IMR-90 (cell line): ENCODE measurements around the gene MPP2. TPM values are rescaled to one million over a fixed set of nuclear protein-coding genes. Genes with fewer than 3 reads are reported as not detected.

ENCODE experiments used
- ATAC-seq: fragments of 200-7000 bp; cut with Tn5 transposase; 2 replicates; pipeline ENCODE4 v1.9.1; 2020; ENCODE audit warnings: low read depth, mild to moderate bottlenecking, moderate library complexity
- BruUV-seq: library from RNA; stranded (reverse); fragments of 400-500 nt; replicated peaks from 2 replicates; lab custom pipeline; 2021; lab: Mats Ljungman, UMichigan
- CTCF ChIA-PET: fragments of 300-600 bp; formaldehyde crosslinking; extraction: SDS; loops from one replicate; lab custom pipeline; 2021; ENCODE audit warnings: antibody characterized with exemption; lab: Yijun Ruan, JAX
- POLR2A ChIA-PET: fragments of 300-600 bp; sonication (Branson Sonifier 250); formaldehyde crosslinking; loops from one replicate; lab custom pipeline; 2022; ENCODE audit warnings: antibody characterized with exemption; ENCODE audit not compliant: unreplicated experiment; lab: Charles Lee
- DNase-seq: peaks from one replicate; pipeline ENCODE4 v3.0.0; 2013
- H2AFZ ChIP-seq: replicated peaks from 2 replicates; pipeline ENCODE3; 2013; ENCODE audit warnings: low read length, mild to moderate bottlenecking; ENCODE audit not compliant: poor library complexity
- H2AK5ac ChIP-seq: 2 replicates; pipeline ENCODE4 v1.6.1; 2013; ENCODE audit warnings: low read depth, low read length, inconsistent platforms
- H2AK9ac ChIP-seq: replicated peaks from 2 replicates; pipeline ENCODE3; 2013; ENCODE audit warnings: mild to moderate bottlenecking, low read depth, low read length, moderate library complexity; ENCODE audit not compliant: poor library complexity
- H2BK120ac ChIP-seq: 2 replicates; pipeline ENCODE4 v1.6.1; 2013; ENCODE audit warnings: low read depth, low read length, inconsistent platforms
- H2BK15ac ChIP-seq: 3 replicates; pipeline ENCODE4 v1.6.1; 2013; ENCODE audit warnings: low read depth, low read length, inconsistent platforms
- H2BK20ac ChIP-seq: 2 replicates; pipeline ENCODE4 v1.6.1; 2013; ENCODE audit warnings: low read depth, mild to moderate bottlenecking, inconsistent platforms, low read length, moderate library complexity
- H2BK5ac ChIP-seq: 2 replicates; pipeline ENCODE4 v1.6.1; 2013; ENCODE audit warnings: mild to moderate bottlenecking, low read depth, low read length, inconsistent platforms; ENCODE audit not compliant: poor library complexity, severe bottlenecking
- H3K14ac ChIP-seq: replicated peaks from 2 replicates; pipeline ENCODE4 v1.6.1; 2013; ENCODE audit warnings: low read depth, low read length, inconsistent platforms
- H3K18ac ChIP-seq: 2 replicates; pipeline ENCODE4 v1.6.1; 2013; ENCODE audit warnings: low read depth, low read length, control low read depth
- H3K23ac ChIP-seq: 2 replicates; pipeline ENCODE4 v1.6.1; 2013; ENCODE audit warnings: low read depth, low read length, inconsistent platforms
- H3K27ac ChIP-seq: 2 replicates; pipeline ENCODE4 v1.5.1; 2013; ENCODE audit warnings: mild to moderate bottlenecking, control low read depth, low read length; ENCODE audit not compliant: insufficient read depth
- H3K27me3 ChIP-seq: 2 replicates; pipeline ENCODE4 v1.6.1; 2013; ENCODE audit warnings: low read length; ENCODE audit not compliant: control insufficient read depth, insufficient read depth
- H3K36me3 ChIP-seq: 2 replicates; pipeline ENCODE4 v1.6.1; 2013; ENCODE audit warnings: low read length, mixed read lengths; ENCODE audit not compliant: control insufficient read depth, insufficient read depth
- H3K4ac ChIP-seq: 2 replicates; pipeline ENCODE4 v1.6.1; 2013; ENCODE audit warnings: low read depth, low read length, inconsistent platforms
- H3K4me1 ChIP-seq: 2 replicates; pipeline ENCODE4 v1.6.1; 2013; ENCODE audit warnings: low read length, mixed read lengths; ENCODE audit not compliant: control insufficient read depth, insufficient read depth
- H3K4me2 ChIP-seq: 2 replicates; pipeline ENCODE4 v1.6.1; 2013; ENCODE audit warnings: low read depth, mild to moderate bottlenecking, control low read depth, low read length, moderate library complexity
- H3K4me3 ChIP-seq: 2 replicates; pipeline ENCODE4 v1.5.1; 2013; ENCODE audit warnings: low read depth, mild to moderate bottlenecking, control low read depth, low read length, moderate library complexity; ENCODE audit not compliant: insufficient read depth
- H3K56ac ChIP-seq: 2 replicates; pipeline ENCODE4 v1.6.1; 2013; ENCODE audit warnings: low read length, inconsistent platforms; ENCODE audit not compliant: insufficient read depth; ENCODE audit errors: extremely low read depth
- H3K79me1 ChIP-seq, 2 experiments: 2 replicates each; pipeline ENCODE4 v1.6.1; 2013; ENCODE audit warnings: low read length in 2 of 2, inconsistent platforms in 1 of 2, low read depth in 1 of 2
- H3K9ac ChIP-seq: 2 replicates; pipeline ENCODE4 v1.6.1; 2013; ENCODE audit warnings: low read depth, low read length, control low read depth
- H3K9me1 ChIP-seq: 2 replicates; pipeline ENCODE4 v1.6.1; 2013; ENCODE audit warnings: low read length, inconsistent platforms; ENCODE audit not compliant: insufficient read depth
- H3K9me3 ChIP-seq: 2 replicates; pipeline ENCODE4 v1.6.1; 2013; ENCODE audit warnings: low read length; ENCODE audit not compliant: control insufficient read depth, insufficient read depth
- H4K20me1 ChIP-seq: 2 replicates; pipeline ENCODE4 v1.6.1; 2013; ENCODE audit warnings: low read length, inconsistent platforms; ENCODE audit not compliant: insufficient read depth
- H4K5ac ChIP-seq: 2 replicates; pipeline ENCODE4 v1.6.1; 2013; ENCODE audit warnings: mild to moderate bottlenecking, low read depth, low read length, control low read depth
- H4K8ac ChIP-seq, 2 experiments: 2 replicates each; pipeline ENCODE4 v1.6.1; 2013; ENCODE audit warnings: low read depth in 2 of 2, low read length in 2 of 2, control low read depth in 1 of 2, inconsistent platforms in 1 of 2
- H4K91ac ChIP-seq: 2 replicates; pipeline ENCODE4 v1.6.1; 2013; ENCODE audit warnings: low read depth, low read length, inconsistent platforms; ENCODE audit not compliant: insufficient read depth
- CHD1 ChIP-seq: IDR thresholded peaks from 2 replicates; pipeline ENCODE4 v1.6.1; 2012; ENCODE audit warnings: low read depth, low read length, improper control_type of control experiment
- MAZ ChIP-seq: IDR thresholded peaks from 2 replicates; pipeline ENCODE4 v1.6.1; 2012; ENCODE audit warnings: low read depth, mild to moderate bottlenecking, low read length, improper control_type of control experiment, moderate library complexity, borderline replicate concordance
- NFE2L2 ChIP-seq: fragments of 150-350 bp; IDR thresholded peaks from 2 replicates; pipeline ENCODE4 v1.6.1; 2016; ENCODE audit warnings: low read depth, mild to moderate bottlenecking, low read length
- RAD21 ChIP-seq: IDR thresholded peaks from 2 replicates; pipeline ENCODE4 v1.6.1; 2012; ENCODE audit warnings: low read length, improper control_type of control experiment
- RCOR1 ChIP-seq: IDR thresholded peaks from 2 replicates; pipeline ENCODE4 v1.6.1; 2012; ENCODE audit warnings: mild to moderate bottlenecking, low read length, improper control_type of control experiment; ENCODE audit not compliant: insufficient replicate concordance
- RFX5 ChIP-seq: IDR thresholded peaks from 2 replicates; pipeline ENCODE4 v1.8.0; 2012; ENCODE audit warnings: low read depth, mild to moderate bottlenecking, low read length, moderate library complexity
- SMC3 ChIP-seq: fragments of 150-350 bp; IDR thresholded peaks from 2 replicates; pipeline ENCODE4 v1.6.1; 2016; ENCODE audit warnings: low read depth, mild to moderate bottlenecking, antibody characterized with exemption, low read length, moderate library complexity
- whole genome bisulfite sequencing, 2 experiments: methylation state at CpG; one replicate each; pipeline versions ENCODE4 v1.1.5 to v1.1.7; 2013; ENCODE audit warnings: missing lambda C conversion rate in 2 of 2; ENCODE audit not compliant: insufficient read length in 1 of 2; ENCODE audit errors: extremely low coverage in 2 of 2; 5-methylcytosine and 5-hydroxymethylcytosine counted together
- dilution Hi-C: fragments of 300-500 bp; cut with HindIII; formaldehyde crosslinking; loops from one replicate; pipeline ENCODE4 v1.14.3; 2018; ENCODE audit warnings: low sequenced_read_pairs; ENCODE audit not compliant: unreplicated experiment
- in situ Hi-C: fragments of 300-500 bp; cut with MboI; formaldehyde crosslinking; loops from 3 replicates; pipeline ENCODE4 v1.14.3; 2019; ENCODE audit warnings: low sequenced_read_pairs, inconsistent platforms, mixed read lengths
- intact Hi-C: fragments of 100-400 bp; cut with micrococcal nuclease; formaldehyde crosslinking; loops from 2 replicates; pipeline ENCODE4 v1.10.0; 2022
- polyA plus RNA-seq, 3 experiments: library from polyadenylated mRNA; depleted of rRNA; stranded (reverse); fragments of >200 nt; gene quantifications; 2 replicates each; pipeline ENCODE4 v1.2.3, GENCODE V29; 2012; ENCODE audit warnings: low replicate concordance in 1 of 3
- total RNA-seq: library from RNA; depleted of rRNA; stranded (reverse); fragments of >200 nt; gene quantifications from 2 replicates; pipeline ENCODE4 v1.2.3, GENCODE V29; 2012; rRNA removed
- TF ChIP-seq, protein P1 (sequence below): conservative IDR thresholded peaks from 2 replicates; pipeline ENCODE4 v1.5.1; 2012; ENCODE audit warnings: mild to moderate bottlenecking, low read depth, low read length, improper control_type of control experiment

Gene MPP2
- total and polyA plus RNA-seq, 2 of the 4 experiments (the other 2 are of a cell fraction) = 3.2 to 3.8 TPM

- CTCF ChIA-PET = no interaction called here
- no peak overlapping the region for H2AFZ ChIP-seq
- BruUV-seq = no TSS peak
- no peak overlapping the region for H3K56ac ChIP-seq
- no peak overlapping the region for H3K27ac ChIP-seq
- no peak overlapping the region for H2AK9ac ChIP-seq
- no peak overlapping the region for H3K18ac ChIP-seq
- no peak overlapping the region for H3K4me2 ChIP-seq
- H2BK120ac ChIP-seq = no peak overlapping the region
- intact Hi-C loops (no loop called here), in situ Hi-C loops (no loop called here), dilution Hi-C loops (no loop called here)
- H4K91ac ChIP-seq = no peak overlapping the region
- TF ChIP-seq, protein P1, sequence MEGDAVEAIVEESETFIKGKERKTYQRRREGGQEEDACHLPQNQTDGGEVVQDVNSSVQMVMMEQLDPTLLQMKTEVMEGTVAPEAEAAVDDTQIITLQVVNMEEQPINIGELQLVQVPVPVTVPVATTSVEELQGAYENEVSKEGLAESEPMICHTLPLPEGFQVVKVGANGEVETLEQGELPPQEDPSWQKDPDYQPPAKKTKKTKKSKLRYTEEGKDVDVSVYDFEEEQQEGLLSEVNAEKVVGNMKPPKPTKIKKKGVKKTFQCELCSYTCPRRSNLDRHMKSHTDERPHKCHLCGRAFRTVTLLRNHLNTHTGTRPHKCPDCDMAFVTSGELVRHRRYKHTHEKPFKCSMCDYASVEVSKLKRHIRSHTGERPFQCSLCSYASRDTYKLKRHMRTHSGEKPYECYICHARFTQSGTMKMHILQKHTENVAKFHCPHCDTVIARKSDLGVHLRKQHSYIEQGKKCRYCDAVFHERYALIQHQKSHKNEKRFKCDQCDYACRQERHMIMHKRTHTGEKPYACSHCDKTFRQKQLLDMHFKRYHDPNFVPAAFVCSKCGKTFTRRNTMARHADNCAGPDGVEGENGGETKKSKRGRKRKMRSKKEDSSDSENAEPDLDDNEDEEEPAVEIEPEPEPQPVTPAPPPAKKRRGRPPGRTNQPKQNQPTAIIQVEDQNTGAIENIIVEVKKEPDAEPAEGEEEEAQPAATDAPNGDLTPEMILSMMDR = no peak
- TF ChIP-seq RFX5 (no peak), RAD21 (no peak), MAZ (no peak), NFE2L2 (no peak), CHD1 (no peak), SMC3 (no peak), RCOR1 (no peak)
- 100% methylated on average over 3 of the region's 12 CpGs; no CpG with 5 or more reads in 1 of the 2 experiments for WGBS, 2 experiments
- no peak for ATAC-seq
- no peak overlapping the region for H3K23ac ChIP-seq
- no peak overlapping the region for H2AK5ac ChIP-seq
- no peak overlapping the region for H3K4ac ChIP-seq
- no peak overlapping the region for H4K5ac ChIP-seq
- no peak overlapping the region for H3K4me3 ChIP-seq
- peaks cover 29% of the 10 kb centered on the region for H3K36me3 ChIP-seq
- no peaks in the 10 kb centered on the region for H3K9me3 ChIP-seq
- peaks cover 4% of the 10 kb centered on the region; the same call in 1 of the 2 replicates for H3K9me1 ChIP-seq
- no peaks in the 10 kb centered on the region for H4K20me1 ChIP-seq
- POLR2A ChIA-PET = no interaction called here
- no peak overlapping the region for H3K14ac ChIP-seq
- no peak overlapping the region for H2BK15ac ChIP-seq
- DNase-seq = no peak
- no peak overlapping the region for H2BK5ac ChIP-seq
- H2BK20ac ChIP-seq = no peak overlapping the region
- H3K27me3 ChIP-seq = no peaks in the 10 kb centered on the region
- peaks cover 0 to 34% of the 10 kb centered on the region in 2 experiments; a peak in 3 of 4 replicates for H3K79me1 ChIP-seq
- no peak overlapping the region for H3K9ac ChIP-seq
- no peak overlapping the region for H4K8ac ChIP-seq
- peaks cover 6% of the 10 kb centered on the region for H3K4me1 ChIP-seq
These were observed 81.8 kb downstream of the MPP2 start for GRCh38 chr17:43825567-43825966.

Other genes with a start within 250 kb of the MPP2 start
- 0.72 and 0.83 TPM in 2 replicates for gene MEOX1, start 245.6 kb downstream of the MPP2 start, total RNA-seq
- gene MEOX1, start 245.6 kb downstream of the MPP2 start, polyA plus RNA-seq (2012; rRNA removed) = 0.48 and 0.52 TPM in 2 replicates
- gene SOST, start 148.7 kb downstream of the MPP2 start, total RNA-seq = not detected in 2 replicates
- gene SOST, start 148.7 kb downstream of the MPP2 start, polyA plus RNA-seq (2012; rRNA removed) = not detected in 2 replicates
- gene DUSP3, start 128.6 kb downstream of the MPP2 start, total RNA-seq = 40.9 and 42.5 TPM in 2 replicates
- gene DUSP3, start 128.6 kb downstream of the MPP2 start, polyA plus RNA-seq (2012; rRNA removed) = 33.3 and 33.5 TPM in 2 replicates
- under 0.01 TPM in 1 of 2 replicates, not detected in the other for gene CFAP97D1, start 127.1 kb downstream of the MPP2 start, total RNA-seq
- gene CFAP97D1, start 127.1 kb downstream of the MPP2 start, polyA plus RNA-seq (2012; rRNA removed) = 0.03 TPM in 1 of 2 replicates, not detected in the other
- gene MPP3, start 74.4 kb downstream of the MPP2 start, total RNA-seq = 5.0 and 5.7 TPM in 2 replicates
- gene MPP3, start 74.4 kb downstream of the MPP2 start, polyA plus RNA-seq (2012; rRNA removed) = 10.7 and 11.9 TPM in 2 replicates
- gene CD300LG, start 60.4 kb downstream of the MPP2 start, total RNA-seq = not detected in 2 replicates
- not detected in 2 replicates for gene CD300LG, start 60.4 kb downstream of the MPP2 start, polyA plus RNA-seq (2012; rRNA removed)
- gene PPY, start 34.9 kb upstream of the MPP2 start, total RNA-seq = not detected in 2 replicates
- gene PPY, start 34.9 kb upstream of the MPP2 start, polyA plus RNA-seq (2012; rRNA removed) = not detected in 2 replicates
- gene PYY, start 46.4 kb upstream of the MPP2 start, total RNA-seq = not detected in 2 replicates
- not detected in 2 replicates for gene PYY, start 46.4 kb upstream of the MPP2 start, polyA plus RNA-seq (2012; rRNA removed)
- gene NAGS, start 97.1 kb upstream of the MPP2 start, total RNA-seq = 0.28 and 0.54 TPM in 2 replicates
- 0.92 and 0.99 TPM in 2 replicates for gene NAGS, start 97.1 kb upstream of the MPP2 start, polyA plus RNA-seq (2012; rRNA removed)
- 36.6 and 42.5 TPM in 2 replicates for gene TMEM101, start 107.4 kb upstream of the MPP2 start, total RNA-seq
- 30.7 and 34.4 TPM in 2 replicates for gene TMEM101, start 107.4 kb upstream of the MPP2 start, polyA plus RNA-seq (2012; rRNA removed)
- gene LSM12, start 159.1 kb upstream of the MPP2 start, total RNA-seq = 41.0 and 50.3 TPM in 2 replicates
- 37.6 and 38.0 TPM in 2 replicates for gene LSM12, start 159.1 kb upstream of the MPP2 start, polyA plus RNA-seq (2012; rRNA removed)
- gene G6PC3, start 163.2 kb upstream of the MPP2 start, total RNA-seq = 19.4 and 20.4 TPM in 2 replicates
- 107 and 127 TPM in 2 replicates for gene G6PC3, start 163.2 kb upstream of the MPP2 start, polyA plus RNA-seq (2012; rRNA removed)
- 61.3 and 71.4 TPM in 2 replicates for gene HDAC5, start 216.1 kb upstream of the MPP2 start, total RNA-seq
- 47.0 and 50.0 TPM in 2 replicates for gene HDAC5, start 216.1 kb upstream of the MPP2 start, polyA plus RNA-seq (2012; rRNA removed)
- gene HROB, start 234.4 kb upstream of the MPP2 start, total RNA-seq = 2.8 and 3.2 TPM in 2 replicates
- gene HROB, start 234.4 kb upstream of the MPP2 start, polyA plus RNA-seq (2012; rRNA removed) = 4.0 and 4.4 TPM in 2 replicates